Fibroblast of skin of scalp (primary cell): Measurements from ENCODE around the gene RABL2A.
"Not testable (repeated sequence)": the region's sequence is repeated elsewhere in the genome, so short reads cannot be mapped to it uniquely, and the experiment has no call there.

Source experiments
- DNase-seq: peaks from one replicate; pipeline ENCODE4 v3.0.0-alpha.2; 2013

RABL2A gene

GRCh38 chr2:113686537-113686936, 59.5 kb downstream of the RABL2A start:
- no peak for DNase-seq

GRCh38 chr2:113690871-113691270, 63.8 kb downstream of the RABL2A start:
- not testable (repeated sequence) for DNase-seq
